HEK293T (cell line): ENCODE results near the gene XRCC1.

Experiments used
- BHLHE40 ChIP-seq: fragments of 450-650 bp; IDR thresholded peaks from 2 replicates; pipeline ENCODE4 v1.6.1; 2016; ENCODE audit warnings: mild to moderate bottlenecking, moderate library complexity, borderline replicate concordance
- FOXM1 ChIP-seq: fragments of 450-650 bp; IDR thresholded peaks from 2 replicates; pipeline ENCODE4 v1.6.1; 2017; ENCODE audit warnings: mild to moderate bottlenecking, borderline replicate concordance
- TARDBP ChIP-seq: fragments of 450-650 bp; IDR thresholded peaks from 2 replicates; pipeline ENCODE4 v1.6.1; 2016

- TF ChIP-seq BHLHE40 (no peak), TARDBP (no peak), FOXM1 (no peak)
These were observed 31.2 kb downstream of the XRCC1 start for GRCh38 chr19:43544077-43544476.
